ENCODE measurements around the gene PRPF31.

DNA sequence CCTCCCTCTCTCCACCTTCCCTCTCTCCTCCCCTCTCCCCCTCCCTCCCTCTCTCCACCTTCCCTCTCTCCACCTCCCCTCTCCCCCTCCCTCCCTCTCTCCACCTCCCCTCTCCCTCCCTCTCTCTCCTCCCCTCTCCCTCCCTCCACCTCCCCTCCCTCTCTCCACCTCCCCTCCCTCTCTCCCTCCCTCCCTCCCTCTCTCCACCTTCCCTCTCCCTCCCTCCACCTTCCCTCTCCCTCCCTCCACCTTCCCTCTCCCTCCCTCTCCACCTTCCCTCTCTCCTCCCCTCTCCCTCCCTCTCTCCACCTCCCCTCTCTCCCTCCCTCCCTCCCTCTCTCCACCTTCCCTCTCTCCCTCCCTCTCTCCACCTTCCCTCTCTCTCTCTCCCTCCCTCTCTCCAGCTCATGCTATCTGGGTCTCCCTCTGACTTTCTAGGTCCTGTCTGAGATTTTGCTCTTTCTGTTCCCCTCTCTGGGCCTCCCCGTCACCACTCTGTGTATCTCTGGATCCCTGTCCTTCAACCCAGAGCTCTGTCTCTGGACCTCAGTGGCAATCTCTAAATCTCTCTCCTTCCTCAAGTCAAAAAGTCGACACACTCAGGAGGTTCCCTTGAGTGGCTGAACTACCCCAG, 18.5 kb downstream of the PRPF31 start:
- TF ChIP-seq CTCF (conservative IDR thresholded peaks at IDR 0.05; ENCODE audit: low read length): no peak
- no peak for TF ChIP-seq EZH2phosphoT487 (IDR thresholded peaks at IDR 0.05; ENCODE audit: borderline replicate concordance, low read depth, low read length)
